Fibroblast of lung (primary cell): ENCODE measurements around the gene SDK1.

ENCODE experiments used
- CTCF ChIP-seq, 2 donors: IDR thresholded peaks in 1 of 2; conservative IDR thresholded peaks in 1 of 2; 1 replicate in 1 of 2; 2 replicates in 1 of 2; pipeline ENCODE4 v1.5.1; 2011 to 2012; ENCODE audit warnings: low read length in 2 of 2, control low read depth in 1 of 2, inconsistent platforms in 1 of 2, low read depth in 1 of 2, mild to moderate bottlenecking in 1 of 2
- EZH2 ChIP-seq: IDR thresholded peaks from 2 replicates; pipeline ENCODE4 v1.5.1; 2012; ENCODE audit warnings: low read length, control low read depth, mild to moderate bottlenecking; ENCODE audit errors: missing control alignments

- TF ChIP-seq EZH2, result no peak
- TF ChIP-seq CTCF (conservative IDR thresholded peaks at IDR 0.05 in 1 of 2, IDR thresholded peaks at IDR 0.05 in 1 of 2; ENCODE audit: low read depth in 1 of 2, low read length in 2 of 2), result no peak
Measured at GRCh38 chr7:4211261-4211660, 910.2 kb downstream of the SDK1 start.
